ENCODE measurements around the gene BDNF. TPM values are rescaled to one million over a fixed set of nuclear protein-coding genes. Genes with fewer than 3 reads are reported as not detected.

BDNF gene
- total RNA-seq, 1 experiment from 2014 or later: 4.8 TPM

- no peak for ATAC-seq
- Mint-ChIP-seq H3K36me3 (no peaks in the 10 kb centered on the region), H3K27ac (no peak overlapping the region), H3K27me3 (ENCODE audit: low read depth) (peaks cover 78% of the 10 kb centered on the region), H3K4me1 (peaks cover 13% of the 10 kb centered on the region), H3K4me3 (no peak overlapping the region), H3K9me3 (no peaks in the 10 kb centered on the region)
- ChIA-PET POLR2A (no interaction called here), CTCF (no interaction called here)
- no peak for DNase-seq (ENCODE audit: low spot score)
- TF ChIP-seq MXD4 (CRISPR knock-in tag; IDR thresholded peaks at IDR 0.05; ENCODE audit: borderline replicate concordance) (no peak), ZBTB21 (CRISPR knock-in tag; IDR thresholded peaks at IDR 0.05; ENCODE audit: borderline replicate concordance) (no peak), MAX (CRISPR knock-in tag; IDR thresholded peaks at IDR 0.05) (no peak), PRRX2 (CRISPR knock-in tag; IDR thresholded peaks at IDR 0.05) (no peak), ZNF121 (CRISPR knock-in tag; IDR thresholded peaks at IDR 0.05) (no peak), E2F4 (CRISPR knock-in tag; IDR thresholded peaks at IDR 0.05; ENCODE audit: borderline replicate concordance, low read depth) (no peak)
- TF ChIP-seq, protein P1, sequence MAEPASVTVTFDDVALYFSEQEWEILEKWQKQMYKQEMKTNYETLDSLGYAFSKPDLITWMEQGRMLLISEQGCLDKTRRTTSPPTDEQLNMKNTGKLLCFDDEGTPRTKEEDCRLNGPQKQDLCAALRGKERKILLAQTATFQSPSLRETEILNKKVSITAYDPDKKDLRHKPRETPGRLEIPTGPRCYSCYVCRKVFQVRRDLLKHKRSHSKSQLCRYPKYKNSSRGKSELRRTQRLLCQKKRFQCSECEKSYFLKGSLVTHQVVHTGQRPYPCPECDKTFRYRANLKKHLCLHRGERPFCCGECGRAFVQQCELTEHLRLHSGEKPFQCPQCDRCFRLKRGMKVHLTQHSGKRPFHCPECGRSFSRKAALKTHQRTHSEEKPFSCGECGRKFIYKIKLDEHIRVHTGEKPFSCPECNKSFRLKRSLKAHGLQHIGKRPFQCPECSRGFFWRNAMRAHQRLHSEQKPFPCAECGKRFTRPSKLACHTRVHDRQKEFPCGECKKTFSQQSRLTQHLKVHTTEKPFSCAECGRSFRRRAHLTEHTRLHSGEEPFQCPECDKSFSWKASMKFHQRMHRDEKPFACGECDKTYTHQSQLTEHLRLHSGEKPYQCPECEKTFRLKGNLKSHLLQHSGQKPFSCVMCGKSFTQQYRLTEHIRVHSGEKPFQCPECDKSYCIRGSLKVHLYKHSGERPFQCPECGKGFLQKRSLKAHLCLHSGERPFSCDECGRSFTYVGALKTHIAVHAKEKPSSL (CRISPR knock-in tag; conservative IDR thresholded peaks at IDR 0.05): no peak
Measured at GRCh38 chr11:27608951-27609350, 91.3 kb downstream of the BDNF start.

DNA sequence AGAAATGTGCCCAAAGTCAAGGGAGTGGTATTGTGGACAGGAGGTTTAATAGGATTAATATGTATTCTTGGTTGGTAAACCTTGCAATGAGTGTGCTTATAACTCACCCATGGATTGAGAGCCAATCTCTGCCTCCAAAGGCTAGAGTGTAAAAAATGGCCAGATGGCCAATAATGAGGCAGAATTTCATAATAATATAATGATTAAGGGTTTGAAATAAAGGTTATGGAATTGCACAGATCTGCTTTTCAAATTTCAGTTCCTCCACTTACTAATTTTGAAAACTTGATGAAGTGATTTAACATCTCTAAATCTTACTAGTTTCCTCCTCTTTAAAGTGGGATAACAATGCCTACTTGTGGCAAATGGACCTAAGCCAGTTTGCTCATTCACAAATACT is 94.8 kb downstream of the BDNF start:
- Mint-ChIP-seq H3K4me1 (peaks cover 4% of the 10 kb centered on the region), H3K9me3 (no peaks in the 10 kb centered on the region), H3K27me3 (ENCODE audit: low read depth) (peaks cover 87% of the 10 kb centered on the region), H3K27ac (no peak overlapping the region), H3K36me3 (no peaks in the 10 kb centered on the region), H3K4me3 (no peak overlapping the region)
- DNase-seq (ENCODE audit: low spot score): no peak
- ATAC-seq: no peak
- ChIA-PET CTCF (interaction anchor here (0.9 kb wide), 1 partner anchor 112 kb away, joined by 3 read pairs; no protein-coding TSS in a partner anchor), POLR2A (no interaction called here)
- TF ChIP-seq GABPB1 (CRISPR knock-in tag; IDR thresholded peaks at IDR 0.05): no peak
- no peak for TF ChIP-seq GTF2I (CRISPR knock-in tag; conservative IDR thresholded peaks at IDR 0.05)
- TF ChIP-seq TEAD1 (CRISPR knock-in tag; IDR thresholded peaks at IDR 0.05): no peak
- no peak for TF ChIP-seq HMGA2 (CRISPR knock-in tag; IDR thresholded peaks at IDR 0.05)
- TF ChIP-seq, protein P1 (CRISPR knock-in tag; conservative IDR thresholded peaks at IDR 0.05): no peak
- no peak for TF ChIP-seq NFYB (CRISPR knock-in tag; conservative IDR thresholded peaks at IDR 0.05; ENCODE audit: low read depth)
- TF ChIP-seq ZBTB21 (CRISPR knock-in tag; IDR thresholded peaks at IDR 0.05; ENCODE audit: borderline replicate concordance): no peak
- no peak for TF ChIP-seq NR2C2 (CRISPR knock-in tag; IDR thresholded peaks at IDR 0.05)
- no peak for TF ChIP-seq NR3C1 (CRISPR knock-in tag; conservative IDR thresholded peaks at IDR 0.05; ENCODE audit: low read depth)
- no peak for TF ChIP-seq ETV6 (CRISPR knock-in tag; IDR thresholded peaks at IDR 0.05)
- TF ChIP-seq, protein P2, sequence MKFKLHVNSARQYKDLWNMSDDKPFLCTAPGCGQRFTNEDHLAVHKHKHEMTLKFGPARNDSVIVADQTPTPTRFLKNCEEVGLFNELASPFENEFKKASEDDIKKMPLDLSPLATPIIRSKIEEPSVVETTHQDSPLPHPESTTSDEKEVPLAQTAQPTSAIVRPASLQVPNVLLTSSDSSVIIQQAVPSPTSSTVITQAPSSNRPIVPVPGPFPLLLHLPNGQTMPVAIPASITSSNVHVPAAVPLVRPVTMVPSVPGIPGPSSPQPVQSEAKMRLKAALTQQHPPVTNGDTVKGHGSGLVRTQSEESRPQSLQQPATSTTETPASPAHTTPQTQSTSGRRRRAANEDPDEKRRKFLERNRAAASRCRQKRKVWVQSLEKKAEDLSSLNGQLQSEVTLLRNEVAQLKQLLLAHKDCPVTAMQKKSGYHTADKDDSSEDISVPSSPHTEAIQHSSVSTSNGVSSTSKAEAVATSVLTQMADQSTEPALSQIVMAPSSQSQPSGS (CRISPR knock-in tag; IDR thresholded peaks at IDR 0.05; ENCODE audit: borderline replicate concordance, low read depth): no peak
- TF ChIP-seq ZNF396 (CRISPR knock-in tag; IDR thresholded peaks at IDR 0.05; ENCODE audit: borderline replicate concordance): no peak
- TF ChIP-seq, protein P3, sequence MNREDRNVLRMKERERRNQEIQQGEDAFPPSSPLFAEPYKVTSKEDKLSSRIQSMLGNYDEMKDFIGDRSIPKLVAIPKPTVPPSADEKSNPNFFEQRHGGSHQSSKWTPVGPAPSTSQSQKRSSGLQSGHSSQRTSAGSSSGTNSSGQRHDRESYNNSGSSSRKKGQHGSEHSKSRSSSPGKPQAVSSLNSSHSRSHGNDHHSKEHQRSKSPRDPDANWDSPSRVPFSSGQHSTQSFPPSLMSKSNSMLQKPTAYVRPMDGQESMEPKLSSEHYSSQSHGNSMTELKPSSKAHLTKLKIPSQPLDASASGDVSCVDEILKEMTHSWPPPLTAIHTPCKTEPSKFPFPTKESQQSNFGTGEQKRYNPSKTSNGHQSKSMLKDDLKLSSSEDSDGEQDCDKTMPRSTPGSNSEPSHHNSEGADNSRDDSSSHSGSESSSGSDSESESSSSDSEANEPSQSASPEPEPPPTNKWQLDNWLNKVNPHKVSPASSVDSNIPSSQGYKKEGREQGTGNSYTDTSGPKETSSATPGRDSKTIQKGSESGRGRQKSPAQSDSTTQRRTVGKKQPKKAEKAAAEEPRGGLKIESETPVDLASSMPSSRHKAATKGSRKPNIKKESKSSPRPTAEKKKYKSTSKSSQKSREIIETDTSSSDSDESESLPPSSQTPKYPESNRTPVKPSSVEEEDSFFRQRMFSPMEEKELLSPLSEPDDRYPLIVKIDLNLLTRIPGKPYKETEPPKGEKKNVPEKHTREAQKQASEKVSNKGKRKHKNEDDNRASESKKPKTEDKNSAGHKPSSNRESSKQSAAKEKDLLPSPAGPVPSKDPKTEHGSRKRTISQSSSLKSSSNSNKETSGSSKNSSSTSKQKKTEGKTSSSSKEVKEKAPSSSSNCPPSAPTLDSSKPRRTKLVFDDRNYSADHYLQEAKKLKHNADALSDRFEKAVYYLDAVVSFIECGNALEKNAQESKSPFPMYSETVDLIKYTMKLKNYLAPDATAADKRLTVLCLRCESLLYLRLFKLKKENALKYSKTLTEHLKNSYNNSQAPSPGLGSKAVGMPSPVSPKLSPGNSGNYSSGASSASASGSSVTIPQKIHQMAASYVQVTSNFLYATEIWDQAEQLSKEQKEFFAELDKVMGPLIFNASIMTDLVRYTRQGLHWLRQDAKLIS (CRISPR knock-in tag; IDR thresholded peaks at IDR 0.05; ENCODE audit: borderline replicate concordance): no peak
- TF ChIP-seq, protein P4, sequence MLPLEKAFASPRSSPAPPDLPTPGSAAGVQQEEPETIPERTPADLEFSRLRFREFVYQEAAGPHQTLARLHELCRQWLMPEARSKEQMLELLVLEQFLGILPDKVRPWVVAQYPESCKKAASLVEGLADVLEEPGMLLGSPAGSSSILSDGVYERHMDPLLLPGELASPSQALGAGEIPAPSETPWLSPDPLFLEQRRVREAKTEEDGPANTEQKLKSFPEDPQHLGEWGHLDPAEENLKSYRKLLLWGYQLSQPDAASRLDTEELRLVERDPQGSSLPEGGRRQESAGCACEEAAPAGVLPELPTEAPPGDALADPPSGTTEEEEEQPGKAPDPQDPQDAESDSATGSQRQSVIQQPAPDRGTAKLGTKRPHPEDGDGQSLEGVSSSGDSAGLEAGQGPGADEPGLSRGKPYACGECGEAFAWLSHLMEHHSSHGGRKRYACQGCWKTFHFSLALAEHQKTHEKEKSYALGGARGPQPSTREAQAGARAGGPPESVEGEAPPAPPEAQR (CRISPR knock-in tag; IDR thresholded peaks at IDR 0.05): no peak
- no peak for TF ChIP-seq SMAD3 (CRISPR knock-in tag; IDR thresholded peaks at IDR 0.05; ENCODE audit: borderline replicate concordance)
